ENCODE results near the gene PPP3CB.

The PPP3CB gene

GRCh38 chr10:73495884-73496674, at the start of gene PPP3CB:
Gene PPP3CB (minus strand): TSS chr10:73496024. CDS start chr10:73495889, 135 bp downstream.
- DNase-seq (ENCODE audit: extremely low read depth in 1 of 2, low read depth in 1 of 2), result peak; percentile 74 to 83

GRCh38 chr10:73545357-73545756, 49.5 kb upstream of the PPP3CB start:
- no peak for DNase-seq (ENCODE audit: extremely low read depth in 1 of 2, low read depth in 1 of 2)

GRCh38 chr10:73537709-73538108, 41.9 kb upstream of the PPP3CB start:
- DNase-seq (ENCODE audit: extremely low read depth in 1 of 2, low read depth in 1 of 2), result no peak

GRCh38 chr10:73537288-73537687, 41.5 kb upstream of the PPP3CB start:
- no peak for DNase-seq (ENCODE audit: extremely low read depth in 1 of 2, low read depth in 1 of 2)

GRCh38 chr10:73534857-73535256, 39.0 kb upstream of the PPP3CB start:
- no peak for DNase-seq (ENCODE audit: extremely low read depth in 1 of 2, low read depth in 1 of 2)

- peak in 1 of 2 donors; percentile 20 for DNase-seq (ENCODE audit: extremely low read depth in 1 of 2, low read depth in 1 of 2)
Observed at GRCh38 chr10:73529089-73529832, 33.4 kb upstream of the PPP3CB start.

GRCh38 chr10:73522263-73522662, 26.4 kb upstream of the PPP3CB start:
- no peak for DNase-seq (ENCODE audit: extremely low read depth in 1 of 2, low read depth in 1 of 2)

GRCh38 chr10:73519336-73519735, 23.5 kb upstream of the PPP3CB start:
- DNase-seq (ENCODE audit: extremely low read depth in 1 of 2, low read depth in 1 of 2), result no peak

GRCh38 chr10:73517166-73517888, 21.5 kb upstream of the PPP3CB start:
- DNase-seq (ENCODE audit: extremely low read depth in 1 of 2, low read depth in 1 of 2), result no peak

- no peak for DNase-seq (ENCODE audit: extremely low read depth in 1 of 2, low read depth in 1 of 2)
Observed at GRCh38 chr10:73512207-73512743, 16.5 kb upstream of the PPP3CB start.

- no peak for DNase-seq (ENCODE audit: extremely low read depth in 1 of 2, low read depth in 1 of 2)
Observed at GRCh38 chr10:73509695-73510094, 13.9 kb upstream of the PPP3CB start.

GRCh38 chr10:73506491-73506890, 10.7 kb upstream of the PPP3CB start:
- no peak for DNase-seq (ENCODE audit: extremely low read depth in 1 of 2, low read depth in 1 of 2)

- no peak for DNase-seq (ENCODE audit: extremely low read depth in 1 of 2, low read depth in 1 of 2)
Observed at GRCh38 chr10:73506074-73506473, 10.2 kb upstream of the PPP3CB start.

- DNase-seq (ENCODE audit: extremely low read depth in 1 of 2, low read depth in 1 of 2), result no peak
Observed at GRCh38 chr10:73503037-73503436, 7.2 kb upstream of the PPP3CB start.

GRCh38 chr10:73501651-73502050, 5.8 kb upstream of the PPP3CB start:
- DNase-seq (ENCODE audit: extremely low read depth in 1 of 2, low read depth in 1 of 2), result no peak

- DNase-seq (ENCODE audit: extremely low read depth in 1 of 2, low read depth in 1 of 2), result no peak
Observed at GRCh38 chr10:73497623-73498022, 1.8 kb upstream of the PPP3CB start.

- peak; percentile 59 to 79 for DNase-seq (ENCODE audit: extremely low read depth in 1 of 2, low read depth in 1 of 2)
Observed at GRCh38 chr10:73495226-73495883, 469 bp downstream of the PPP3CB start.

GRCh38 chr10:73494877-73495225, 973 bp downstream of the PPP3CB start:
- DNase-seq (ENCODE audit: extremely low read depth in 1 of 2, low read depth in 1 of 2), result no peak

- no peak for DNase-seq (ENCODE audit: extremely low read depth in 1 of 2, low read depth in 1 of 2)
Observed at GRCh38 chr10:73494213-73494612, 1.6 kb downstream of the PPP3CB start.

- no peak for DNase-seq (ENCODE audit: extremely low read depth in 1 of 2, low read depth in 1 of 2)
Observed at GRCh38 chr10:73493781-73494180, 2.0 kb downstream of the PPP3CB start.

GRCh38 chr10:73486601-73487000, 9.2 kb downstream of the PPP3CB start:
- no peak for DNase-seq (ENCODE audit: extremely low read depth in 1 of 2, low read depth in 1 of 2)
